Parathyroid adenoma (tissue), 2 donors: Measurements from ENCODE around the gene USP22.
A peak's percentile ranks its signal among the peaks of the same experiment; 100 is the strongest.

Experiments used
- H2AFZ ChIP-seq: fragments of 300-600 bp; sonication (generic); one replicate; pipeline ENCODE4 v1.7.0; 2017; ENCODE audit warnings: antibody characterized with exemption, mild to moderate bottlenecking
- H3K27ac ChIP-seq: fragments of 300-600 bp; sonication (generic); one replicate; pipeline ENCODE4 v1.7.0; 2017
- H3K27me3 ChIP-seq: fragments of 300-600 bp; sonication (generic); one replicate; pipeline ENCODE4 v1.7.0; 2017; ENCODE audit warnings: low read length; ENCODE audit not compliant: control insufficient read depth, insufficient read depth
- H3K36me3 ChIP-seq: fragments of 300-600 bp; sonication (generic); one replicate; pipeline ENCODE4 v1.7.0; 2017; ENCODE audit warnings: low read length; ENCODE audit not compliant: control insufficient read depth, insufficient read depth
- H3K4me1 ChIP-seq: fragments of 300-600 bp; sonication (generic); one replicate; pipeline ENCODE4 v1.7.0; 2017; ENCODE audit warnings: control low read depth
- H3K4me2 ChIP-seq: fragments of 300-600 bp; sonication (generic); one replicate; pipeline ENCODE4 v1.7.0; 2017; ENCODE audit warnings: low read length
- H3K4me3 ChIP-seq: fragments of 300-600 bp; sonication (generic); one replicate; pipeline ENCODE4 v1.7.0; 2017; ENCODE audit warnings: low read depth, low read length
- H3K79me2 ChIP-seq: fragments of 300-600 bp; sonication (generic); one replicate; pipeline ENCODE4 v1.7.0; 2017; ENCODE audit warnings: control low read depth
- H3K9ac ChIP-seq: fragments of 300-600 bp; sonication (generic); one replicate; pipeline ENCODE4 v1.7.0; 2017; ENCODE audit warnings: mild to moderate bottlenecking
- H3K9me3 ChIP-seq: fragments of 300-600 bp; sonication (generic); one replicate; pipeline ENCODE4 v1.7.0; 2017; ENCODE audit warnings: low read length; ENCODE audit not compliant: control insufficient read depth
- CTCF ChIP-seq: fragments of 300-600 bp; sonication (generic); IDR thresholded peaks from one replicate; pipeline ENCODE4 v1.7.0; 2017; ENCODE audit warnings: antibody characterized with exemption, mild to moderate bottlenecking
- donor health status: primary hyperparathyroidism.

The USP22 gene

GRCh38 chr17:21036361-21036881 lies 6.4 kb downstream of the USP22 start:
- Histone ChIP-seq H3K9ac (no peak overlapping the region), H3K27ac (no peak overlapping the region), H3K9me3 (no peaks in the 10 kb centered on the region), H3K4me3 (no peak overlapping the region), H3K27me3 (no peaks in the 10 kb centered on the region), H3K4me1 (peaks cover 18% of the 10 kb centered on the region), H2AFZ (no peak overlapping the region), H3K36me3 (no peaks in the 10 kb centered on the region), H3K79me2 (peaks cover 74% of the 10 kb centered on the region), H3K4me2 (no peak overlapping the region)
- no peak for TF ChIP-seq CTCF

GRCh38 chr17:21035406-21035805 lies 7.4 kb downstream of the USP22 start:
- no peak overlapping the region for H3K4me3 ChIP-seq
- H3K4me2 ChIP-seq: no peak overlapping the region
- H3K9me3 ChIP-seq: no peaks in the 10 kb centered on the region
- peaks cover 64% of the 10 kb centered on the region for H3K79me2 ChIP-seq
- no peak for TF ChIP-seq CTCF
- no peaks in the 10 kb centered on the region for H3K27me3 ChIP-seq
- no peak overlapping the region for H3K9ac ChIP-seq
- no peaks in the 10 kb centered on the region for H3K36me3 ChIP-seq
- H3K4me1 ChIP-seq: peaks cover 18% of the 10 kb centered on the region
- H2AFZ ChIP-seq: no peak overlapping the region
- H3K27ac ChIP-seq: peak overlapping the region; percentile 20

GRCh38 chr17:21034340-21035235 lies 8.2 kb downstream of the USP22 start:
- Histone ChIP-seq H3K4me1 (peaks cover 23% of the 10 kb centered on the region), H3K27ac (peak overlapping the region; percentile 20), H2AFZ (no peak overlapping the region), H3K36me3 (no peaks in the 10 kb centered on the region), H3K9me3 (no peaks in the 10 kb centered on the region), H3K4me2 (peak overlapping the region; percentile 36), H3K4me3 (no peak overlapping the region), H3K9ac (no peak overlapping the region), H3K79me2 (peaks cover 66% of the 10 kb centered on the region), H3K27me3 (no peaks in the 10 kb centered on the region)
- no peak for TF ChIP-seq CTCF

- no peaks in the 10 kb centered on the region for H3K27me3 ChIP-seq
- H3K9ac ChIP-seq: no peak overlapping the region
- H3K79me2 ChIP-seq: peaks cover 67% of the 10 kb centered on the region
- H3K4me3 ChIP-seq: no peak overlapping the region
- no peak for TF ChIP-seq CTCF
- H3K36me3 ChIP-seq: no peaks in the 10 kb centered on the region
- H3K27ac ChIP-seq: no peak overlapping the region
- H3K4me1 ChIP-seq: peaks cover 34% of the 10 kb centered on the region
- H3K4me2 ChIP-seq: no peak overlapping the region
- H3K9me3 ChIP-seq: no peaks in the 10 kb centered on the region
- no peak overlapping the region for H2AFZ ChIP-seq
Measured at GRCh38 chr17:21033350-21033749, 9.5 kb downstream of the USP22 start.
